CD4-positive, alpha-beta T cell (primary cell): ENCODE results near the gene GPBP1. TPM values are rescaled to one million over a fixed set of nuclear protein-coding genes. Genes with fewer than 3 reads are reported as not detected.

Experiments used
- ATAC-seq: fragments of 200-7000 bp; cut with Tn5 transposase; one replicate; pipeline ENCODE4 v1.10.0; 2022; ENCODE audit warnings: mild to moderate bottlenecking; ENCODE audit not compliant: poor library complexity
- CTCF ChIA-PET: fragments of 350-600 bp; sonication (Branson Sonifier 250); formaldehyde crosslinking; loops from one replicate; lab custom pipeline; 2021; ENCODE audit warnings: antibody characterized with exemption, inconsistent platforms; lab: Charles Lee
- POLR2A ChIA-PET: fragments of 350-600 bp; sonication (Branson Sonifier 250); formaldehyde crosslinking; loops from one replicate; lab custom pipeline; 2021; ENCODE audit warnings: antibody characterized with exemption, inconsistent platforms; lab: Charles Lee
- DNase-seq, 14 experiments: peaks; one replicate each; pipeline ENCODE4 v3.0.0-alpha.2; 2013 to 2020; ENCODE audit warnings: mixed read lengths in 2 of 14
- H3K27ac ChIP-seq, 2 donors: one replicate each; pipeline versions ENCODE4 v1.5.1 to v1.7.0; 2013; ENCODE audit warnings: low read length in 2 of 2, low read depth in 1 of 2, mild to moderate bottlenecking in 1 of 2
- H3K27me3 ChIP-seq, 2 experiments: 1 replicate in 1 of 2; 2 replicates in 1 of 2; pipeline versions ENCODE4 v1.6.1 to v1.7.0; 2013; ENCODE audit warnings: low read length in 2 of 2, control low read depth in 1 of 2, mild to moderate bottlenecking in 1 of 2, moderate library complexity in 1 of 2; ENCODE audit not compliant: insufficient read depth in 2 of 2, control insufficient read depth in 1 of 2
- H3K36me3 ChIP-seq: one replicate; pipeline ENCODE4 v1.6.1; 2013; ENCODE audit warnings: low read length, control low read depth; ENCODE audit not compliant: insufficient read depth
- H3K4me1 ChIP-seq: one replicate; pipeline ENCODE4 v1.6.1; 2013; ENCODE audit warnings: low read length, control low read depth; ENCODE audit not compliant: insufficient read depth
- H3K4me3 ChIP-seq: one replicate; pipeline ENCODE4 v1.5.1; 2013; ENCODE audit warnings: mild to moderate bottlenecking, low read length, moderate library complexity
- H3K9me3 ChIP-seq, 2 experiments: 1 replicate in 1 of 2; 2 replicates in 1 of 2; pipeline versions ENCODE4 v1.6.1 to v1.7.0; 2013; ENCODE audit warnings: low read length in 2 of 2, mild to moderate bottlenecking in 2 of 2, control low read depth in 1 of 2, moderate library complexity in 1 of 2; ENCODE audit not compliant: control insufficient read depth in 1 of 2, insufficient read depth in 1 of 2
- H3K27ac Mint-ChIP-seq: one replicate; pipeline ENCODE4 v1.8.0; 2020; ENCODE audit warnings: mixed read lengths
- H3K27me3 Mint-ChIP-seq: one replicate; pipeline ENCODE4 v1.8.0; 2021; ENCODE audit warnings: mixed read lengths
- H3K36me3 Mint-ChIP-seq: one replicate; pipeline ENCODE4 v1.8.0; 2021; ENCODE audit warnings: low read depth, mixed read lengths
- H3K4me1 Mint-ChIP-seq: one replicate; pipeline ENCODE4 v1.8.0; 2021; ENCODE audit warnings: low read depth, mixed read lengths
- H3K4me3 Mint-ChIP-seq: one replicate; pipeline ENCODE4 v1.8.0; 2020; ENCODE audit warnings: mild to moderate bottlenecking, mixed read lengths
- H3K9me3 Mint-ChIP-seq: one replicate; pipeline ENCODE4 v1.8.0; 2020; ENCODE audit warnings: mixed read lengths
- CTCF ChIP-seq: fragments of 200-600 bp; IDR thresholded peaks from one replicate; pipeline ENCODE4 v1.8.0; 2022; ENCODE audit warnings: antibody characterized with exemption, mild to moderate bottlenecking
- intact Hi-C, 2 experiments: fragments of 100-400 bp; cut with DNase I in 1 of 2; cut with micrococcal nuclease in 1 of 2; formaldehyde crosslinking; loops; one replicate each; pipeline versions ENCODE4 v1.15.1 to v1.9.0; 2023 to 2025; cut with DNase I, micrococcal nuclease
- total RNA-seq, 174 experiments: library from RNA in 2 of 174; stranded (reverse) in 2 of 174; gene quantifications; one replicate each; pipeline ENCODE4 v1.2.3 and lab custom pipeline; 2021 to 2026

Gene GPBP1
- total RNA-seq, 2 experiments from 2014 or later: 136 to 137 TPM

GRCh38 chr5:57267805-57268204 is 93.9 kb downstream of the GPBP1 start:
- Histone ChIP-seq H3K4me3 (no peak overlapping the region), H3K9me3 (no peaks in the 10 kb centered on the region), H3K27ac (no peak overlapping the region), H3K4me1 (no peaks in the 10 kb centered on the region), H3K27me3 (no peaks in the 10 kb centered on the region), H3K36me3 (peaks cover 9% of the 10 kb centered on the region)
- no peak for TF ChIP-seq CTCF
- ChIA-PET CTCF (no interaction called here), POLR2A (no interaction called here)
- no peaks in the 10 kb centered on the region for H3K4me1 Mint-ChIP-seq
- DNase-seq (no peak), ATAC-seq (no peak)
- no peak overlapping the region for H3K27ac Mint-ChIP-seq
- no peaks in the 10 kb centered on the region for H3K9me3 Mint-ChIP-seq
- intact Hi-C loops: no loop called here
- peaks cover 22% of the 10 kb centered on the region for H3K36me3 Mint-ChIP-seq
- no peaks in the 10 kb centered on the region for H3K27me3 Mint-ChIP-seq
- H3K4me3 Mint-ChIP-seq: no peak overlapping the region

- CTCF ChIA-PET: no interaction called here
- TF ChIP-seq CTCF: no peak
- H3K36me3 ChIP-seq: no peaks in the 10 kb centered on the region
- Mint-ChIP-seq H3K9me3 (no peaks in the 10 kb centered on the region), H3K36me3 (no peaks in the 10 kb centered on the region), H3K27ac (no peak overlapping the region), H3K4me3 (no peak overlapping the region), H3K27me3 (peaks cover 7% of the 10 kb centered on the region), H3K4me1 (no peaks in the 10 kb centered on the region)
- DNase-seq: peak in 1 of 14 experiments; percentile 18
- no peaks in the 10 kb centered on the region for H3K9me3 ChIP-seq
- H3K27me3 ChIP-seq: no peaks in the 10 kb centered on the region
- POLR2A ChIA-PET: no interaction called here
- no peak overlapping the region for H3K27ac ChIP-seq
- no peaks in the 10 kb centered on the region for H3K4me1 ChIP-seq
- intact Hi-C loops: no loop called here
- H3K4me3 ChIP-seq: no peak overlapping the region
- no peak for ATAC-seq
These were observed 102.5 kb downstream of the GPBP1 start for GRCh38 chr5:57276353-57276752.

- POLR2A ChIA-PET: no interaction called here
- no peaks in the 10 kb centered on the region for H3K4me1 Mint-ChIP-seq
These were observed 103.2 kb downstream of the GPBP1 start for GRCh38 chr5:57277085-57277484.

More at GRCh38 chr5:57277085-57277484, 103.2 kb downstream of the GPBP1 start:
- Mint-ChIP-seq H3K4me3 (no peak overlapping the region), H3K27me3 (peaks cover 7% of the 10 kb centered on the region), H3K27ac (no peak overlapping the region), H3K36me3 (no peaks in the 10 kb centered on the region), H3K9me3 (no peaks in the 10 kb centered on the region)
- Histone ChIP-seq H3K4me3 (no peak overlapping the region), H3K27ac (no peak overlapping the region), H3K27me3 (no peaks in the 10 kb centered on the region), H3K4me1 (no peaks in the 10 kb centered on the region), H3K36me3 (no peaks in the 10 kb centered on the region), H3K9me3 (no peaks in the 10 kb centered on the region)
- intact Hi-C loops: no loop called here
- ATAC-seq: no peak
- peak in 2 of 14 experiments; percentile 14 to 17 for DNase-seq
- CTCF ChIA-PET: no interaction called here
- TF ChIP-seq CTCF: no peak
